Epithelial cell of esophagus (primary cell): ENCODE measurements around the gene BEAN1.
A peak's percentile ranks its signal among the peaks of the same experiment; 100 is the strongest.

Experiments
- DNase-seq: peaks from one replicate; pipeline ENCODE4 v3.0.0; 2010; ENCODE audit warnings: low read depth
- H3K4me3 ChIP-seq: 2 replicates; pipeline ENCODE4 v1.5.1; 2011; ENCODE audit warnings: mild to moderate bottlenecking, low read length, control low read depth
- TF ChIP-seq, protein P1 (sequence below): IDR thresholded peaks from 2 replicates; pipeline ENCODE4 v1.5.1; 2011; ENCODE audit warnings: low read depth, mild to moderate bottlenecking, low read length, control low read depth, inconsistent platforms; ENCODE audit not compliant: insufficient read depth; ENCODE audit errors: missing control alignments

Gene BEAN1

DNA sequence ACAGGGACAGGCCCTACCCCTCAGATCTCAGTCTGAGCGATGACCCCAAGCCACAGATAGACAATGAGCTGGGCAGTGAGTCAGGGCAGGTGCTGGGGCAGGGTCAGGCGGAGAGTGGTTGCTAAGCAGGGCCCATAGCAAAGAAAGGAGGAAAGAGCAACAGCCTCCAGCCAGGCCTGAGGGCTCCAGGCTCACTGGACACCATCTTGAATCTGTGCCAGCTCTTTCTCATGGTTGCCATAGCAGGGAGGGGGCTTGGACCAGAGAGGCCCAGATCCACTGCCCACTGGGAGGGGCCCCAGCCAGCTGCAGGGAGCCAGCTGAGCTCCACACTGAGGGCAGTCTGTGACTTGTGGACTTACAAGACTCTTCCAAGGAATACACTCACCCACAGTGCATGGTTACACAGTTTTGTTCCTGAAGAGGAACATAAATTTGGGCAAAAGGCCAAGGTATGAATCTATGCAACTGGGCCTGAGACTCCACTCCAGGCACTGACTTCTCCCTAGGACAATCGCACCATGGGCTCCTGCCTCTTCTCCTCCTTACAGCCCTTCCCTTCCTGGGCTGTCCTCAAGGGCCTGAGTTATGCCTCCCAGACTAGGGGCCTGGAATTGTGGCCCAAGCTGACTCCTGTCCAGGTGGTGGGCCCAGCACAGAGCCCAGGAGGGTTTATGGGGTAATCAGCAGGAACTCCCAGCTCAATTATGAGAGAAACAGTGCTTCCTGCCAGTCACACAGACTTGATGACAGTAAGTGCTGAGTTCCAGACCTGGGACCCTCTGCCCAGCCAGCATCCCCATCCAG, 59.9 kb downstream of the BEAN1 start:
- H3K4me3 ChIP-seq = no peak overlapping the region
- DNase-seq = peak; percentile 71
- TF ChIP-seq, protein P1, sequence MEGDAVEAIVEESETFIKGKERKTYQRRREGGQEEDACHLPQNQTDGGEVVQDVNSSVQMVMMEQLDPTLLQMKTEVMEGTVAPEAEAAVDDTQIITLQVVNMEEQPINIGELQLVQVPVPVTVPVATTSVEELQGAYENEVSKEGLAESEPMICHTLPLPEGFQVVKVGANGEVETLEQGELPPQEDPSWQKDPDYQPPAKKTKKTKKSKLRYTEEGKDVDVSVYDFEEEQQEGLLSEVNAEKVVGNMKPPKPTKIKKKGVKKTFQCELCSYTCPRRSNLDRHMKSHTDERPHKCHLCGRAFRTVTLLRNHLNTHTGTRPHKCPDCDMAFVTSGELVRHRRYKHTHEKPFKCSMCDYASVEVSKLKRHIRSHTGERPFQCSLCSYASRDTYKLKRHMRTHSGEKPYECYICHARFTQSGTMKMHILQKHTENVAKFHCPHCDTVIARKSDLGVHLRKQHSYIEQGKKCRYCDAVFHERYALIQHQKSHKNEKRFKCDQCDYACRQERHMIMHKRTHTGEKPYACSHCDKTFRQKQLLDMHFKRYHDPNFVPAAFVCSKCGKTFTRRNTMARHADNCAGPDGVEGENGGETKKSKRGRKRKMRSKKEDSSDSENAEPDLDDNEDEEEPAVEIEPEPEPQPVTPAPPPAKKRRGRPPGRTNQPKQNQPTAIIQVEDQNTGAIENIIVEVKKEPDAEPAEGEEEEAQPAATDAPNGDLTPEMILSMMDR = no peak

GRCh38 chr16:66487580-66488275, 60.6 kb downstream of the BEAN1 start:
- H3K4me3 ChIP-seq = no peak overlapping the region

GRCh38 chr16:66488505-66488904, 61.4 kb downstream of the BEAN1 start:
- TF ChIP-seq, protein P1 = no peak
- H3K4me3 ChIP-seq = no peak overlapping the region
- no peak for DNase-seq

More at GRCh38 chr16:66487580-66488275, 60.6 kb downstream of the BEAN1 start:
- no peak for DNase-seq
- TF ChIP-seq, protein P1 = no peak

DNA sequence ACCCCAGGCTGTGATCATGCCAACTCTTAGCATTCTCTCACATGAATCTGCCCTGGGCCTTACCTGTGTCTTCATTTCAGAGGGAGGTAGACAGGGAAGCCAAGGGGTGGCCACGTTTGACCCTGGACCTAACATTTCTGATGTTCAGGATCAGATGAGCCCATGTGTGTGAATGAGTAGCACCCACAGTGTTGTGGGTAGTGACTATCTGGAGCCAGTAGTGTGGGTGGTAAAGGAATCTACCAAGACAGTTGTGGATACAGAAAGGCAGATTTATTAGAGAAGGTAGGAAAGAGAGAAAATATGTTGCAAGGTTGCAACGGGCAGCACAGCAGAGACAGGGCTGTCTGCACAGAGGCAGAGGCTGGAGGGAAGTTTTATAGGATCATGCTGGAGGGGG, 62.3 kb downstream of the BEAN1 start:
- no peak overlapping the region for H3K4me3 ChIP-seq
- no peak for DNase-seq
- TF ChIP-seq, protein P1 = no peak

DNA sequence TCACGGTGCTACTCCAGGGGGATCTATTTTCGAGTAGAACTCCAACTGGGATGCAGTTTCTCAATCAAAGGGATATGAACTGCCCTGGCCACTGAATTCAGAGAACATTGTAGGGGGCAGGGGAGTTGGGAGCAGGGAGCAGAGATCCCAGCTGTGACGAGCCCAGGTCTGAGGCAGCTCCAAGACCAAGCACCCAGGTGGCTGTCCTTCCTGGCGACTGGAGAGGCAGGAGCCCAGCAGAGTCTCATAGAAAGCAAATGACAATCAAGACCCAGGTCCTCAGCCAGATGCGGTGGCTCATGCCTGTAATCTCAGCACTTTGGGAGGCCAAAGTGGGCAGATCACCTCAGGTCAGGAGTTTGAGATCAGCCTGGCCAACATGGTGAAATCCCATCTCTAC, 62.7 kb downstream of the BEAN1 start:
- TF ChIP-seq, protein P1 = no peak
- no peak overlapping the region for H3K4me3 ChIP-seq
- no peak for DNase-seq

GRCh38 chr16:66490774-66491715, 64.0 kb downstream of the BEAN1 start:
- no peak for DNase-seq
- H3K4me3 ChIP-seq = no peak overlapping the region
- TF ChIP-seq, protein P1 = no peak
